ENCODE measurements around the gene SRPX.

GRCh38 chrX:38151441-38151840, 69.2 kb downstream of the SRPX start:
- TF ChIP-seq CTCF (IDR thresholded peaks at IDR 0.05; ENCODE audit: insufficient read depth, low read length, poor library complexity, severe bottlenecking), result no peak
- TF ChIP-seq EZH2phosphoT487 (conservative IDR thresholded peaks at IDR 0.05; ENCODE audit: low read length), result no peak
